ENCODE measurements around the gene LRP1. TPM values are rescaled to one million over a fixed set of nuclear protein-coding genes. Genes with fewer than 3 reads are reported as not detected.
A peak's percentile ranks its signal among the peaks of the same experiment; 100 is the strongest.

LRP1 gene
- total and polyA plus RNA-seq, 8 donors = 108 to 325 (median 138) TPM

GRCh38 chr12:57248934-57249742, 120.9 kb downstream of the LRP1 start:
- peak overlapping the region in 1 of 2 donors; percentile 18 for H3K27ac ChIP-seq
- H3K36me3 ChIP-seq = peaks cover 0 to 11% of the 10 kb centered on the region in 2 donors
- ATAC-seq = peak; percentile 38
- H3K9me3 ChIP-seq = no peaks in the 10 kb centered on the region
- H3K4me3 ChIP-seq = peak overlapping the region in 1 of 2 donors; percentile 16
- no peak for TF ChIP-seq CTCF (IDR thresholded peaks at IDR 0.05)
- no peak for DNase-seq
- intact Hi-C loops (cut with DNase I) = no loop called here
- peaks cover 0 to 10% of the 10 kb centered on the region in 2 donors for H3K27me3 ChIP-seq
- H3K4me1 ChIP-seq = peaks cover 0 to 7% of the 10 kb centered on the region in 2 donors

- no peak overlapping the region for H3K4me3 ChIP-seq
- ATAC-seq (no peak), DNase-seq (no peak)
- H3K27ac ChIP-seq = no peak overlapping the region
- H3K9me3 ChIP-seq = no peaks in the 10 kb centered on the region
- no peak for TF ChIP-seq CTCF (IDR thresholded peaks at IDR 0.05)
- intact Hi-C loops (cut with DNase I) = no loop called here
- H3K27me3 ChIP-seq = no peaks in the 10 kb centered on the region
- peaks cover 0 to 25% of the 10 kb centered on the region in 2 donors for H3K36me3 ChIP-seq
- peaks cover 0 to 6% of the 10 kb centered on the region in 2 donors for H3K4me1 ChIP-seq
Observed at GRCh38 chr12:57250541-57250940, 122.3 kb downstream of the LRP1 start.

DNA sequence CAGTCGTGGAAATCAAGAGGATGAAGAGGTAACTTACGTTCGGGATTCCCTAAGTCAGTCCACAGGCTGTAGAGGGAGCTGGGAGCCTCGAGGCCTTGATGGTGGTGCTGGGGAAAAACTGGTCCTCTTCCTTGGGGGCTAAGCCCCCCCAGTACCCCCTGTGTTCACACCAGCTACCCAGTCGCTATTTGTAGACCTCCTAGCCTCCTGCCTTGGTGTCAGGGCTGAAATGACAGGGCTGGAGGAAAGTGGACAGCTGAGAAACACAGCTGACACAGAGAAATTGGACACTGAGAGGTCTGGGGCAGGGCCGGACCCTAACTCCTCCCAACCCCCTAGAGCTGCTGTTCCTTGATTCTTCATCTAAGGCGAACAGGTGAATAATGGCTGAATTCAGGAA, 122.7 kb downstream of the LRP1 start, which contains the start of gene STAC3:
STAC3 (minus strand) TSS at position 232 of the 400 bp plus-strand sequence. CDS start 1,551 bp downstream, outside the sequence.
- no peak for TF ChIP-seq CTCF (IDR thresholded peaks at IDR 0.05)
- peaks cover 0 to 29% of the 10 kb centered on the region in 2 donors for H3K36me3 ChIP-seq
- no peak within 1 kb of the TSS for H3K4me3 ChIP-seq
- no peaks in the 10 kb centered on the region for H3K27me3 ChIP-seq
- intact Hi-C loops (cut with DNase I) = no loop called here
- H3K9me3 ChIP-seq = no peaks in the 10 kb centered on the region
- peaks cover 0 to 6% of the 10 kb centered on the region in 2 donors for H3K4me1 ChIP-seq
- ATAC-seq (no peak), DNase-seq (no peak)
- H3K27ac ChIP-seq = no peak within 1 kb of the TSS

GRCh38 chr12:57254506-57255280, 126.4 kb downstream of the LRP1 start:
- no peak for ATAC-seq

More at GRCh38 chr12:57254506-57255280, 126.4 kb downstream of the LRP1 start:
- no peaks in the 10 kb centered on the region for H3K4me1 ChIP-seq
- no peak for DNase-seq
- intact Hi-C loops (cut with DNase I) = no loop called here
- H3K4me3 ChIP-seq = no peak overlapping the region
- no peaks in the 10 kb centered on the region for H3K9me3 ChIP-seq
- no peaks in the 10 kb centered on the region for H3K27me3 ChIP-seq
- no peak for TF ChIP-seq CTCF (IDR thresholded peaks at IDR 0.05)
- no peak overlapping the region for H3K27ac ChIP-seq
- peaks cover 0 to 66% of the 10 kb centered on the region in 2 donors for H3K36me3 ChIP-seq

Data from left lung (tissue), 10 donors.